ENCODE results near the gene ARHGEF4. TPM values are rescaled to one million over a fixed set of nuclear protein-coding genes. Genes with fewer than 3 reads are reported as not detected.

The ARHGEF4 gene
- total and polyA plus RNA-seq, 2 donors (not counting 3 experiments of a cell fraction or from before 2014, with no cell fraction given): not detected

DNA sequence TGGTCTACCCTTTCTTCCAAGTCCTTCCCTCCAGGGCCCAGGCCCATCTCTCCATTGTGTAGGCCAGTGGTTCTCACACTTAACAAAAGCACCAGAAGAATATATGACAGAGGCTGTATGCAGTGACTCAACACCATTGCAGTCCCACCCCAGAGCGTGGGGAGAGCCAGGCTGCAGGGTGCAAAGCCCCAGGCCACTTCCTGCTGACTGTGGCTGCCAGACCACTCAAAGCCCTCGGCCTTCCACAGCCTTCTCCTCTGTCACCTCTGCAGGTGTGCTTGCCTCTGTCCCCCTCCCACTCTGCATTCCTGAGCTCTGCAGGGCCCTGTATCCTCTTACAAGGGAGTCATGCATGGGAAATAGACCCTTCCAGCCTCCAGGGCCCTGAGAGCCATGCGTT, 40.4 kb upstream of the ARHGEF4 start:
- CTCF ChIA-PET: interaction anchor here (0.7 to 6.5 kb wide), 3 partner anchors 78 to 878 kb away, joined by 4 to 141 read pairs (median 6); no protein-coding TSS in a partner anchor
- BruUV-seq (replicated peaks): no TSS peak

DNA sequence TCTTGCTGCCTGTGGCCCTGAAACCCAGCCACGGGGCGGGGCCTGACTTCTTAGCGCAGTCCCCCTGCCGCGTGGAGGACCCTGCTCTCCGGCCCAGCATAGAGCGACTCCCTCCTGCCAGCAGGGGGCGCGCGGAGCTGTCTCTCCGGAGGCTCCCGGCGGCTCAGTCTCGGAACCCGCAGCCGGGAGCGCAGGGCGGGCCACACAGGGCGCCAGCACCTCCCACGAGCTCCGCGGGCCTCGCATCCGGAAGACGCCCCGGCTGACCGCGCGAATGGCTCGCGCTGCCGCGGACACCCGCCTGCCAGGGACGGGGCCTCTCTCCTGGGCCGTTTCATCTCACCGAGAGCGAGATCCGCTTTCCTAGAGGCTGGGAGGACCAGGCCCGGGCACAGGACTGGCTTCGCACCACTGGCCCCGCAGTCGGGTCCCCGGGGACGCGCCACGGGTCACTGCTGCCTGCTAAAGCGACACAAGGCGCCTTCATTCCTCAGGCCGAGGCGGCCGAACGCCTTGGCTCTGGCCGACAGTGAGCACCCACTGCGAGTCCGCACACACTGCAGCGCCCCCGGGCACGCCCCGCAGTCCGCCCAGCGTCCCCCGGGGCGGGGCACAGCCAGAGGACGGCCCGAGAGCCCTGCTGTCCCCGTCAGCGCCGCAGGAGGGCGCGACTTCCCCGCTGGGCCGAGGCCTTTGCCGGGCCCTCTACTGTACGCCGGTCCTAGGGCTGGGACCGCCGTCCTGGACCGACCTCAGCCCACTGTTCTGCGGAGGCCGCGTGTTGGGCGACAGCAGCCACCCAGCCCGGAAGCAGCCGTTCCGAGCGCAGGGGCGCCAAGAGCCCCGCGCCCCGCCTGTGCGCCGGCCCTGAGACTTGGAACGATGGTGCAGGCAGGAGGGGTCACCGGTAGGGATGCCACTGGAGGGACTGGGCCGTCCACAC, 39.0 kb upstream of the ARHGEF4 start:
- Histone ChIP-seq H3K27ac (ENCODE audit: insufficient read depth, low read depth, low read length) (peak overlapping the region; percentile 50), H3K9ac (replicated peaks; ENCODE audit: extremely low read depth, insufficient read depth, low read length) (peak overlapping the region; percentile 79), H3K27me3 (ENCODE audit: control insufficient read depth in 2 of 2, insufficient read depth in 2 of 2, low read length in 2 of 2) (peaks cover 0 to 3% of the 10 kb centered on the region in 2 experiments), H3K36me3 (ENCODE audit: control insufficient read depth in 2 of 2, extremely low read depth in 1 of 2, insufficient read depth in 2 of 2, low read length in 2 of 2) (no peaks in the 10 kb centered on the region), H3K4me3 (replicated peaks in 1 of 3; ENCODE audit: insufficient read depth in 1 of 3, low read depth in 1 of 3, low read length in 3 of 3) (peak overlapping the region; percentile 41 to 60 (median 60)), H2AFZ (ENCODE audit: low read depth, low read length) (peak overlapping the region; percentile 98), H3K79me2 (ENCODE audit: control insufficient read depth, insufficient read depth, low read length) (no peaks in the 10 kb centered on the region), H4K20me1 (replicated peaks; ENCODE audit: control insufficient read depth, extremely low read depth, insufficient read depth, low read length) (no peaks in the 10 kb centered on the region), H3K9me1 (replicated peaks; ENCODE audit: control insufficient read depth, extremely low read depth, insufficient read depth, low read length) (no peaks in the 10 kb centered on the region), H3K4me1 (ENCODE audit: control insufficient read depth, extremely low read depth, insufficient read depth, low read length) (peaks cover 7% of the 10 kb centered on the region), H3K4me2 (ENCODE audit: insufficient read depth, low read length) (peak overlapping the region; percentile 66), H3K9me3 (replicated peaks; ENCODE audit: control insufficient read depth, insufficient read depth, low read length) (no peaks in the 10 kb centered on the region)
- dilution Hi-C loops (cut with MboI; ENCODE audit: extremely low pct_ligation_motif_present, low sequenced_read_pairs): no loop called here
- intact Hi-C loops (cut with micrococcal nuclease): loop anchor here (1.0 to 10.0 kb wide), 7 partner anchors 27 to 305 kb away; partner anchors contain the start of gene ARHGEF4
- FAIRE-seq: peak; percentile 84
- TF ChIP-seq, protein P1, sequence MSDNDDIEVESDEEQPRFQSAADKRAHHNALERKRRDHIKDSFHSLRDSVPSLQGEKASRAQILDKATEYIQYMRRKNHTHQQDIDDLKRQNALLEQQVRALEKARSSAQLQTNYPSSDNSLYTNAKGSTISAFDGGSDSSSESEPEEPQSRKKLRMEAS (IDR thresholded peaks at IDR 0.05; ENCODE audit: insufficient read depth, insufficient read length): peak; percentile 1
- peak; percentile 41 for TF ChIP-seq EZH2 (IDR thresholded peaks at IDR 0.05; ENCODE audit: borderline replicate concordance, low read depth, low read length, severe bottlenecking)
- no peak for TF ChIP-seq JUN (IDR thresholded peaks at IDR 0.05; ENCODE audit: borderline replicate concordance, insufficient read depth, insufficient read length, low read depth)
- TF ChIP-seq POLR2A (IDR thresholded peaks at IDR 0.05; ENCODE audit: low read depth, low read length): peak; percentile 68
- no peak for TF ChIP-seq GATA2 (IDR thresholded peaks at IDR 0.05; ENCODE audit: insufficient read depth, insufficient read length, low read depth, low read length)
- peak; percentile 10 for TF ChIP-seq FOS (IDR thresholded peaks at IDR 0.05; ENCODE audit: borderline replicate concordance, insufficient read depth, low read length)
- no peak for TF ChIP-seq MYC (IDR thresholded peaks at IDR 0.05; ENCODE audit: low read depth, low read length)
- TF ChIP-seq POLR2AphosphoS5 (IDR thresholded peaks at IDR 0.05; ENCODE audit: insufficient read depth, low read depth, low read length): peak; percentile 60
- TF ChIP-seq, protein P2, sequence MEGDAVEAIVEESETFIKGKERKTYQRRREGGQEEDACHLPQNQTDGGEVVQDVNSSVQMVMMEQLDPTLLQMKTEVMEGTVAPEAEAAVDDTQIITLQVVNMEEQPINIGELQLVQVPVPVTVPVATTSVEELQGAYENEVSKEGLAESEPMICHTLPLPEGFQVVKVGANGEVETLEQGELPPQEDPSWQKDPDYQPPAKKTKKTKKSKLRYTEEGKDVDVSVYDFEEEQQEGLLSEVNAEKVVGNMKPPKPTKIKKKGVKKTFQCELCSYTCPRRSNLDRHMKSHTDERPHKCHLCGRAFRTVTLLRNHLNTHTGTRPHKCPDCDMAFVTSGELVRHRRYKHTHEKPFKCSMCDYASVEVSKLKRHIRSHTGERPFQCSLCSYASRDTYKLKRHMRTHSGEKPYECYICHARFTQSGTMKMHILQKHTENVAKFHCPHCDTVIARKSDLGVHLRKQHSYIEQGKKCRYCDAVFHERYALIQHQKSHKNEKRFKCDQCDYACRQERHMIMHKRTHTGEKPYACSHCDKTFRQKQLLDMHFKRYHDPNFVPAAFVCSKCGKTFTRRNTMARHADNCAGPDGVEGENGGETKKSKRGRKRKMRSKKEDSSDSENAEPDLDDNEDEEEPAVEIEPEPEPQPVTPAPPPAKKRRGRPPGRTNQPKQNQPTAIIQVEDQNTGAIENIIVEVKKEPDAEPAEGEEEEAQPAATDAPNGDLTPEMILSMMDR (IDR thresholded peaks at IDR 0.05; ENCODE audit: extremely low read depth in 1 of 2, insufficient read depth in 1 of 2, low read depth in 1 of 2, low read length in 2 of 2): peak; percentile 89 to 99
- POLR2A ChIA-PET: no interaction called here
- CTCF ChIA-PET: interaction anchor here (0.6 to 6.5 kb wide), 33 partner anchors 10 to 461 kb away, joined by 3 to 141 read pairs (median 4); partner anchors contain the start of genes ARHGEF4, FAM168B and GPR148
- no TSS peak for BruUV-seq (replicated peaks)
- peak; percentile 82 for DNase-seq (ENCODE audit: low read depth, low spot score)

More for the DNA sequence above, 40.4 kb upstream of the ARHGEF4 start:
- H3K36me3 ChIP-seq (ENCODE audit: control insufficient read depth in 2 of 2, extremely low read depth in 1 of 2, insufficient read depth in 2 of 2, low read length in 2 of 2): no peaks in the 10 kb centered on the region
- no peaks in the 10 kb centered on the region for H4K20me1 ChIP-seq (replicated peaks; ENCODE audit: control insufficient read depth, extremely low read depth, insufficient read depth, low read length)
- no peaks in the 10 kb centered on the region for H3K9me1 ChIP-seq (replicated peaks; ENCODE audit: control insufficient read depth, extremely low read depth, insufficient read depth, low read length)
- H3K4me1 ChIP-seq (ENCODE audit: control insufficient read depth, extremely low read depth, insufficient read depth, low read length): peaks cover 7% of the 10 kb centered on the region
- POLR2A ChIA-PET: no interaction called here
- peaks cover 0 to 3% of the 10 kb centered on the region in 2 experiments for H3K27me3 ChIP-seq (ENCODE audit: control insufficient read depth in 2 of 2, insufficient read depth in 2 of 2, low read length in 2 of 2)
- H2AFZ ChIP-seq (ENCODE audit: low read depth, low read length): no peak overlapping the region
- FAIRE-seq (no peak), DNase-seq (ENCODE audit: low read depth, low spot score) (no peak)
- no peaks in the 10 kb centered on the region for H3K9me3 ChIP-seq (replicated peaks; ENCODE audit: control insufficient read depth, insufficient read depth, low read length)
- intact Hi-C loops (cut with micrococcal nuclease) (loop anchor here (5.0 to 10.0 kb wide), 3 partner anchors 41 to 306 kb away; partner anchors contain the start of gene ARHGEF4), dilution Hi-C loops (cut with MboI; ENCODE audit: extremely low pct_ligation_motif_present, low sequenced_read_pairs) (no loop called here)
- no peaks in the 10 kb centered on the region for H3K79me2 ChIP-seq (ENCODE audit: control insufficient read depth, insufficient read depth, low read length)
- H3K9ac ChIP-seq (replicated peaks; ENCODE audit: extremely low read depth, insufficient read depth, low read length): no peak overlapping the region
- TF ChIP-seq GATA2 (IDR thresholded peaks at IDR 0.05; ENCODE audit: insufficient read depth, insufficient read length, low read depth, low read length) (no peak), MYC (IDR thresholded peaks at IDR 0.05; ENCODE audit: low read depth, low read length) (no peak), EZH2 (IDR thresholded peaks at IDR 0.05; ENCODE audit: borderline replicate concordance, low read depth, low read length, severe bottlenecking) (no peak), POLR2A (IDR thresholded peaks at IDR 0.05; ENCODE audit: low read depth, low read length) (no peak), JUN (IDR thresholded peaks at IDR 0.05; ENCODE audit: borderline replicate concordance, insufficient read depth, insufficient read length, low read depth) (no peak)
- no peak overlapping the region for H3K4me2 ChIP-seq (ENCODE audit: insufficient read depth, low read length)
- no peak overlapping the region for H3K27ac ChIP-seq (ENCODE audit: insufficient read depth, low read depth, low read length)
- no peak overlapping the region for H3K4me3 ChIP-seq (replicated peaks in 1 of 3; ENCODE audit: insufficient read depth in 1 of 3, low read depth in 1 of 3, low read length in 3 of 3)

Data from endothelial cell of umbilical vein (primary cell).